VCaP (cell line): ENCODE measurements around the gene ELK3.
A peak's percentile ranks its signal among the peaks of the same experiment; 100 is the strongest.
"Not testable (repeated sequence)": the region's sequence is repeated elsewhere in the genome, so short reads cannot be mapped to it uniquely, and the experiment has no call there.

Experiments
- H3K27ac ChIP-seq: fragments of 450-650 bp; 2 replicates; pipeline ENCODE4 v1.5.1; 2017
- TF ChIP-seq, protein P1 (sequence below): fragments of 450-650 bp; conservative IDR thresholded peaks from 2 replicates; pipeline ENCODE4 v1.5.1; 2017; ENCODE audit warnings: mild to moderate bottlenecking, moderate library complexity

The ELK3 gene

DNA sequence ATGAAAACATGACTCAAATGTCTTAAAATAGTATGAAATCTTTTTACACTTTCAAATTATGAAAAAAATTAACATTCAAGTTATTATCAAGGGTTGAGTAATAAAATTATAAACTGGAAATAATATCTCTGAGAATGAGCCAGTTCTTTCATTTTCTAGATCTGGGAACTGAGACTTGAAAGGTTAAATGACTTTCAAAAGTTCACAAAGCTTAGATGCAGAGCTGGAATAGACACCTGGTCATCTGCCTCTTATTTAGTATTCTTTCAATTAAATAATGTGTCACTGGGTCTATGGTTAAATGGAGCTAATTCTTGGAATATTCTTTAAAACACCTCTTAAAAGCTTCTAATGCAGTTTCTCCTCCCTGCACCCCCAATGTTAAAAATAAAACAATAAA is 119.4 kb downstream of the ELK3 start:
- H3K27ac ChIP-seq, result no peak overlapping the region

DNA sequence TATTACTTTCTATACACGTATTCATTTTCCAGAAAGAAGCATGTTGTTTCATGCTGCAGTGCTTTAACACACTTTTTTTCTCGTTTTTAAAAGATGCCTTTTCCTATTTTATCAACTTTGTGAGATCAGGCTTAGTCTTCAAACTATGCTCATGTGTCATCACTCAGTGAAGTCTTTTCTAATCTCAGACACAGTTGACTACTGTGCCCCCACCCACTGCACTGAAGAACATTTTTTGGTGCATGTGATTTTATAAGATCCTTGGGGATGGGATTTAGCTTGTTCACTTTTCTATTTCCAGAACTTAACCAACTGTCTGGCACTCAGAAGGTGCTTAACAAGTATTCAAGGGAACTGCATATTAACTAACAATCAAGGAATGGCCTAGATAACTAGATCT is 120.5 kb downstream of the ELK3 start:
- no peak overlapping the region for H3K27ac ChIP-seq
- TF ChIP-seq, protein P1, sequence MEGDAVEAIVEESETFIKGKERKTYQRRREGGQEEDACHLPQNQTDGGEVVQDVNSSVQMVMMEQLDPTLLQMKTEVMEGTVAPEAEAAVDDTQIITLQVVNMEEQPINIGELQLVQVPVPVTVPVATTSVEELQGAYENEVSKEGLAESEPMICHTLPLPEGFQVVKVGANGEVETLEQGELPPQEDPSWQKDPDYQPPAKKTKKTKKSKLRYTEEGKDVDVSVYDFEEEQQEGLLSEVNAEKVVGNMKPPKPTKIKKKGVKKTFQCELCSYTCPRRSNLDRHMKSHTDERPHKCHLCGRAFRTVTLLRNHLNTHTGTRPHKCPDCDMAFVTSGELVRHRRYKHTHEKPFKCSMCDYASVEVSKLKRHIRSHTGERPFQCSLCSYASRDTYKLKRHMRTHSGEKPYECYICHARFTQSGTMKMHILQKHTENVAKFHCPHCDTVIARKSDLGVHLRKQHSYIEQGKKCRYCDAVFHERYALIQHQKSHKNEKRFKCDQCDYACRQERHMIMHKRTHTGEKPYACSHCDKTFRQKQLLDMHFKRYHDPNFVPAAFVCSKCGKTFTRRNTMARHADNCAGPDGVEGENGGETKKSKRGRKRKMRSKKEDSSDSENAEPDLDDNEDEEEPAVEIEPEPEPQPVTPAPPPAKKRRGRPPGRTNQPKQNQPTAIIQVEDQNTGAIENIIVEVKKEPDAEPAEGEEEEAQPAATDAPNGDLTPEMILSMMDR, result no peak

More for the DNA sequence above, 119.4 kb downstream of the ELK3 start:
- TF ChIP-seq, protein P1, result no peak

DNA sequence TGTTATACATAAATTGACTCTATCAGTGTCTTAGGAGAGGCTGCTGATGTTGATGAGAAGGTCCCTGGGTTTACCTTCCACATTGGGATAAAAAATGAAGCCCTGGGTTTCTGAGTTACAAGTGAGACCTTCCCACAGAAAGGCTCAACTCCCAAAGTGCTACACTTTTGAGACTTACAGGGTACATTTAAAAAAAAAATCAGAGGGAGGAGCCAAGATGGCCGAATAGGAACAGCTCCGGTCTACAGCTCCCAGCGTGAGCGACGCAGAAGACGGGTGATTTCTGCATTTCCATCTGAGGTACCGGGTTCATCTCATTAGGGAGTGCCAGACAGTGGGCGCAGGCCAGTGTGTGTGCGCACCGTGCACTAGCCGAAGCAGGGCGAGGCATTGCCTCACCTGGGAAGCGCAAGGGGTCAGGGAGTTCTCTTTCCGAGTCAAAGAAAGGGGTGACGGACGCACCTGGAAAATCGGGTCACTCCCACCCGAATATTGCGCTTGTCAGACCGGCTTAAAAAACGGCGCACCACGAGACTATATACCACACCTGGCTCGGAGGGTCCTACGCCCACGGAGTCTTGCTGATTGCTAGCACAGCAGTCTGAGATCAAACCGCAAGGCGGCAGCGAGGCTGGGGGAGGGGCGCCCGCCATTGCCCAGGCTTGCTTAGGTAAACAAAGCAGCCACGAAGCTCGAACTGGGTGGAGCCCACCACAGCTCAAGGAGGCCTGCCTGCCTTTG is 121.7 kb downstream of the ELK3 start:
- H3K27ac ChIP-seq, result peak overlapping the region; percentile 79

DNA sequence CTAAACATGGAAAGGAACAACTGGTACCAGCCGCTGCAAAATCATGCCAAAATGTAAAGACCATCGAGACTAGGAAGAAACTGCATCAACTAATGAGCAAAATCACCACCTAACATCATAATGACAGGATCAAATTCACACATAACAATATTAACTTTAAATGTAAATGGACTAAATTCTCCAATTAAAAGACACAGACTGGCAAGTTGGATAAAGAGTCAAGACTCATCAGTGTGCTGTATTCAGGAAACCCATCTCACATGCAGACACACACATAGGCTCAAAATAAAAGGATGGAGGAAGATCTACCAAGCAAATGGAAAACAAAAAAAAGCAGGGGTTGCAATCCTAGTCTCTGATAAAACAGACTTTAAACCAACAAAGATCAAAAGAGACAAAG is 123.6 kb downstream of the ELK3 start:
- H3K27ac ChIP-seq, result not testable (repeated sequence)
